COLO668 (cell line): ENCODE measurements around the gene TNF.

Source experiments
- DNase-seq: peaks from one replicate; lab custom pipeline; 2025; ENCODE audit not compliant: unreplicated experiment; lab: John Stamatoyannopoulos, UW

TNF gene

GRCh38 chr6:31624070-31624469, 48.7 kb downstream of the TNF start:
- no peak for DNase-seq

DNA sequence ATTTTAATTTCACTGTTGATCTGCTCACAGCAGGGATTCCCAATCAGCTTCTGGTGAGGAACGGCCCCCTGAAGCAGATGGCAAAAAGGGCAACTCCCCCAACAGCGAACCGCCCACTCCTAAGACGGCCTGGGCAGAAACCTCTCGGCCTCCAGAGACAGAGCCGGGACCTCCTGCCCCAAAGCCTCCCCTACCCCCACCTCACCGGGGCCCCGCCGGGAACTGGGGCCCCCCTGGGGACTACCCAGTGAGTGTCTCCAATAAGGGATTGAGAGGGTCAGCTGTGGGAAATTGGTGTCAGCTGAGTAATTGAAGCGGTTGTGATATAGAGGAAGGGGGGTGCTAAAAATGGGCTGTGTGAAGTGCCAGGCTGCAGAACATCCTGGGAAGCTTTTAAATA, 51.6 kb downstream of the TNF start:
- no peak for DNase-seq

GRCh38 chr6:31627690-31628287, 52.4 kb downstream of the TNF start:
- no peak for DNase-seq
